ENCODE measurements around the gene ZNF512. TPM values are rescaled to one million over a fixed set of nuclear protein-coding genes. Genes with fewer than 3 reads are reported as not detected.
"Not testable (repeated sequence)": the region's sequence is repeated elsewhere in the genome, so short reads cannot be mapped to it uniquely, and the experiment has no call there.

ZNF512 gene
- polyA plus RNA-seq, 1 donor, result 36.7 TPM

GRCh38 chr2:27606611-27607010 is 23.8 kb downstream of the ZNF512 start:
- no peak overlapping the region for H3K4me3 ChIP-seq (ENCODE audit: low read length)
- H3K4me1 ChIP-seq (ENCODE audit: control insufficient read depth, insufficient read depth, low read length), result no peaks in the 10 kb centered on the region
- WGBS (ENCODE audit: insufficient coverage, low lambda C conversion rate), result 100% methylated on average over 1 of the region's 2 CpGs
- H3K36me3 ChIP-seq (ENCODE audit: control insufficient read depth, insufficient read depth, low read length), result peaks cover 58% of the 10 kb centered on the region
- H3K9me3 ChIP-seq (ENCODE audit: control insufficient read depth, low read depth, low read length), result no peaks in the 10 kb centered on the region
- H3K27ac ChIP-seq (ENCODE audit: low read length), result no peak overlapping the region
- H3K27me3 ChIP-seq (ENCODE audit: control insufficient read depth, insufficient read depth, low read length), result no peaks in the 10 kb centered on the region
- DNase-seq, result no peak

- Histone ChIP-seq H3K36me3 (ENCODE audit: control insufficient read depth, insufficient read depth, low read length) (peaks cover 52% of the 10 kb centered on the region), H3K9me3 (ENCODE audit: control insufficient read depth, low read depth, low read length) (no peaks in the 10 kb centered on the region), H3K4me3 (ENCODE audit: low read length) (no peak overlapping the region), H3K4me1 (ENCODE audit: control insufficient read depth, insufficient read depth, low read length) (no peaks in the 10 kb centered on the region), H3K27ac (ENCODE audit: low read length) (no peak overlapping the region), H3K27me3 (ENCODE audit: control insufficient read depth, insufficient read depth, low read length) (no peaks in the 10 kb centered on the region)
- no CpG with 5 or more reads among the region's 2 CpGs for WGBS (ENCODE audit: insufficient coverage, low lambda C conversion rate)
- no peak for DNase-seq
Measured at GRCh38 chr2:27613985-27614384, 31.1 kb downstream of the ZNF512 start.

GRCh38 chr2:27615316-27615715 is 32.5 kb downstream of the ZNF512 start:
- Histone ChIP-seq H3K27me3 (ENCODE audit: control insufficient read depth, insufficient read depth, low read length) (no peaks in the 10 kb centered on the region), H3K36me3 (ENCODE audit: control insufficient read depth, insufficient read depth, low read length) (peaks cover 50% of the 10 kb centered on the region), H3K4me3 (ENCODE audit: low read length) (no peak overlapping the region), H3K9me3 (ENCODE audit: control insufficient read depth, low read depth, low read length) (no peaks in the 10 kb centered on the region), H3K4me1 (ENCODE audit: control insufficient read depth, insufficient read depth, low read length) (no peaks in the 10 kb centered on the region), H3K27ac (ENCODE audit: low read length) (no peak overlapping the region)
- no CpG with 5 or more reads among the region's 3 CpGs for WGBS (ENCODE audit: insufficient coverage, low lambda C conversion rate)
- no peak for DNase-seq

GRCh38 chr2:27621524-27621923 is 38.7 kb downstream of the ZNF512 start:
- Histone ChIP-seq H3K27ac (ENCODE audit: low read length) (no peak overlapping the region), H3K9me3 (ENCODE audit: control insufficient read depth, low read depth, low read length) (no peaks in the 10 kb centered on the region), H3K27me3 (ENCODE audit: control insufficient read depth, insufficient read depth, low read length) (no peaks in the 10 kb centered on the region), H3K4me3 (ENCODE audit: low read length) (no peak overlapping the region), H3K4me1 (ENCODE audit: control insufficient read depth, insufficient read depth, low read length) (no peaks in the 10 kb centered on the region), H3K36me3 (ENCODE audit: control insufficient read depth, insufficient read depth, low read length) (peaks cover 47% of the 10 kb centered on the region)
- DNase-seq, result no peak
- WGBS (ENCODE audit: insufficient coverage, low lambda C conversion rate), result 100% methylated on average over 1 of the region's 1 CpG

- WGBS (ENCODE audit: insufficient coverage, low lambda C conversion rate), result 80% methylated on average over 2 of the region's 3 CpGs
- Histone ChIP-seq H3K27me3 (ENCODE audit: control insufficient read depth, insufficient read depth, low read length) (no peaks in the 10 kb centered on the region), H3K27ac (ENCODE audit: low read length) (no peak overlapping the region), H3K9me3 (ENCODE audit: control insufficient read depth, low read depth, low read length) (no peaks in the 10 kb centered on the region), H3K4me3 (ENCODE audit: low read length) (no peak overlapping the region), H3K4me1 (ENCODE audit: control insufficient read depth, insufficient read depth, low read length) (peaks cover 5% of the 10 kb centered on the region), H3K36me3 (ENCODE audit: control insufficient read depth, insufficient read depth, low read length) (peaks cover 32% of the 10 kb centered on the region)
- DNase-seq, result no peak
Measured at GRCh38 chr2:27622921-27623384, 40.1 kb downstream of the ZNF512 start.

- H3K4me1 ChIP-seq (ENCODE audit: control insufficient read depth, insufficient read depth, low read length), result peaks cover 7% of the 10 kb centered on the region
- no peak overlapping the region for H3K27ac ChIP-seq (ENCODE audit: low read length)
- peaks cover 22% of the 10 kb centered on the region for H3K36me3 ChIP-seq (ENCODE audit: control insufficient read depth, insufficient read depth, low read length)
- no peaks in the 10 kb centered on the region for H3K27me3 ChIP-seq (ENCODE audit: control insufficient read depth, insufficient read depth, low read length)
- no peak for DNase-seq
- H3K9me3 ChIP-seq (ENCODE audit: control insufficient read depth, low read depth, low read length), result no peaks in the 10 kb centered on the region
- H3K4me3 ChIP-seq (ENCODE audit: low read length), result no peak overlapping the region
Measured at GRCh38 chr2:27624943-27625342, 42.1 kb downstream of the ZNF512 start.

- H3K9me3 ChIP-seq (ENCODE audit: control insufficient read depth, low read depth, low read length); H3K27ac ChIP-seq (ENCODE audit: low read length); H3K4me3 ChIP-seq (ENCODE audit: low read length); H3K4me1 ChIP-seq (ENCODE audit: control insufficient read depth, insufficient read depth, low read length); DNase-seq; H3K27me3 ChIP-seq (ENCODE audit: control insufficient read depth, insufficient read depth, low read length): not testable (repeated sequence)
- no CpG with 5 or more reads among the region's 1 CpG for WGBS (ENCODE audit: insufficient coverage, low lambda C conversion rate)
- H3K36me3 ChIP-seq (ENCODE audit: control insufficient read depth, insufficient read depth, low read length), result peaks cover 20% of the 10 kb centered on the region
Measured at GRCh38 chr2:27626323-27626722, 43.5 kb downstream of the ZNF512 start.

- not testable (repeated sequence) for H3K27me3 ChIP-seq (ENCODE audit: control insufficient read depth, insufficient read depth, low read length); H3K9me3 ChIP-seq (ENCODE audit: control insufficient read depth, low read depth, low read length); DNase-seq; H3K4me3 ChIP-seq (ENCODE audit: low read length); H3K27ac ChIP-seq (ENCODE audit: low read length); H3K4me1 ChIP-seq (ENCODE audit: control insufficient read depth, insufficient read depth, low read length)
- WGBS (ENCODE audit: insufficient coverage, low lambda C conversion rate), result 100% methylated on average over 1 of the region's 3 CpGs
- H3K36me3 ChIP-seq (ENCODE audit: control insufficient read depth, insufficient read depth, low read length), result peaks cover 19% of the 10 kb centered on the region
Measured at GRCh38 chr2:27626921-27627320, 44.1 kb downstream of the ZNF512 start.

- Histone ChIP-seq H3K4me1 (ENCODE audit: control insufficient read depth, insufficient read depth, low read length) (peaks cover 7% of the 10 kb centered on the region), H3K27ac (ENCODE audit: low read length) (peak overlapping the region; percentile 53), H3K27me3 (ENCODE audit: control insufficient read depth, insufficient read depth, low read length) (no peaks in the 10 kb centered on the region), H3K36me3 (ENCODE audit: control insufficient read depth, insufficient read depth, low read length) (peaks cover 19% of the 10 kb centered on the region), H3K4me3 (ENCODE audit: low read length) (peak overlapping the region; percentile 88), H3K9me3 (ENCODE audit: control insufficient read depth, low read depth, low read length) (no peaks in the 10 kb centered on the region)
- no CpG with 5 or more reads among the region's 21 CpGs for WGBS (ENCODE audit: insufficient coverage, low lambda C conversion rate)
- peak; percentile 39 to 57 for DNase-seq
Measured at GRCh38 chr2:27627963-27628766, 45.3 kb downstream of the ZNF512 start.

- no peaks in the 10 kb centered on the region for H3K27me3 ChIP-seq (ENCODE audit: control insufficient read depth, insufficient read depth, low read length)
- H3K36me3 ChIP-seq (ENCODE audit: control insufficient read depth, insufficient read depth, low read length), result peaks cover 24% of the 10 kb centered on the region
- H3K4me1 ChIP-seq (ENCODE audit: control insufficient read depth, insufficient read depth, low read length), result peaks cover 7% of the 10 kb centered on the region
- WGBS (ENCODE audit: insufficient coverage, low lambda C conversion rate), result 12% methylated on average over 6 of the region's 44 CpGs
- peak within 1 kb of the TSS; percentile 88 for H3K4me3 ChIP-seq (ENCODE audit: low read length)
- DNase-seq, result peak; percentile 85 to 90
- no peaks in the 10 kb centered on the region for H3K9me3 ChIP-seq (ENCODE audit: control insufficient read depth, low read depth, low read length)
- H3K27ac ChIP-seq (ENCODE audit: low read length), result peak within 1 kb of the TSS; percentile 53
Measured at GRCh38 chr2:27628767-27629709, 46.2 kb downstream of the ZNF512 start, which contains the start of the genes CCDC121 and GPN1. Gene CCDC121, minus strand, starts transcription at chr2:27629012. Its CDS starts 1,213 bp downstream, at chr2:27627799. Gene GPN1, plus strand, starts transcription at chr2:27629050. Its CDS starts 9 bp downstream, at chr2:27629059.

Measured in large intestine (tissue), 3 donors.